ENCODE data around the gene THRB. TPM values are rescaled to one million over a fixed set of nuclear protein-coding genes. Genes with fewer than 3 reads are reported as not detected.

THRB gene
- total and polyA plus RNA-seq, 9 of the 15 experiments (the other 6 are each of a cell fraction or from before 2014, with no cell fraction given) = 1.7 to 14.9 (median 6.9) TPM

DNA sequence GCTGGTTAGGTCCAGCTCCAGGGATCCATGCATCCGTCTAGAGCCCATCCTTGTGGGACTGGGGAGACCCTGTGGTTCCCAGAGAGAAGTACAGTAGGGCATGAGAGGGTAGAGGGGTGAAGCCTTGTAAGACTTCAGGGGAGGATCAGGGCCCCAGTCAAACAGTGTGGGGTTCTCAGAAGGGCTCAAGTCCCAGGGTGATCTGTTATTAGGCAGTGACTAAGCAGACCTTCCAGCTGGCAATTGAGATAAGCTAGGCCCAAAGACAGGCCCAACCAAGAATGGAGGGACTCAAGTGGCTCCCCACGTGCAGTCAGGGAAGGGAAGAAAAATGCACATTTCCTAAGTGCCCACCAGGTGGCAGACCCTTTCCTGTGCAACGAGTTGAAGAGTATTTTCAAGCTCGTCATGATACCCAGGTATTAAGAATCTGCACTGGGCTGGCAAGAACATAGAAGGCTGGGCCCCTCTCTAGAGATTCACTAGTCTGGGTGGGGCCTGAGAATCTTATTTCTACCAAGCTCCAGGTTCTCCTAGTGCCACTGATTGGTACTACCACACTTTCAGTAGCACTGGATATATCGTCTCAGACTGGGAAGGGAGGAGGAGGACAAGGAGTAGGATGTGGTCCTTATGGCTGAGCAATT, 308.8 kb downstream of the THRB start (continued):
- TF ChIP-seq KAT2B (IDR thresholded peaks at IDR 0.05; ENCODE audit: low read depth, low read length) = no peak
- no peak for TF ChIP-seq ZNF239 (CRISPR knock-in tag; IDR thresholded peaks at IDR 0.05)
- TF ChIP-seq MEF2D (tag; conservative IDR thresholded peaks at IDR 0.05; ENCODE audit: low read depth) = peak; percentile 65; the same call in 1 of the 2 replicates
- no peak for TF ChIP-seq ZNF778 (CRISPR knock-in tag; IDR thresholded peaks at IDR 0.05)
- 0 out of 2 replicates have a peak, but pooled peaks have one; percentile 51 for TF ChIP-seq ZEB2 (IDR thresholded peaks at IDR 0.05)
- TF ChIP-seq ZNF77 (CRISPR knock-in tag; IDR thresholded peaks at IDR 0.05) = no peak
- TF ChIP-seq, protein P1, sequence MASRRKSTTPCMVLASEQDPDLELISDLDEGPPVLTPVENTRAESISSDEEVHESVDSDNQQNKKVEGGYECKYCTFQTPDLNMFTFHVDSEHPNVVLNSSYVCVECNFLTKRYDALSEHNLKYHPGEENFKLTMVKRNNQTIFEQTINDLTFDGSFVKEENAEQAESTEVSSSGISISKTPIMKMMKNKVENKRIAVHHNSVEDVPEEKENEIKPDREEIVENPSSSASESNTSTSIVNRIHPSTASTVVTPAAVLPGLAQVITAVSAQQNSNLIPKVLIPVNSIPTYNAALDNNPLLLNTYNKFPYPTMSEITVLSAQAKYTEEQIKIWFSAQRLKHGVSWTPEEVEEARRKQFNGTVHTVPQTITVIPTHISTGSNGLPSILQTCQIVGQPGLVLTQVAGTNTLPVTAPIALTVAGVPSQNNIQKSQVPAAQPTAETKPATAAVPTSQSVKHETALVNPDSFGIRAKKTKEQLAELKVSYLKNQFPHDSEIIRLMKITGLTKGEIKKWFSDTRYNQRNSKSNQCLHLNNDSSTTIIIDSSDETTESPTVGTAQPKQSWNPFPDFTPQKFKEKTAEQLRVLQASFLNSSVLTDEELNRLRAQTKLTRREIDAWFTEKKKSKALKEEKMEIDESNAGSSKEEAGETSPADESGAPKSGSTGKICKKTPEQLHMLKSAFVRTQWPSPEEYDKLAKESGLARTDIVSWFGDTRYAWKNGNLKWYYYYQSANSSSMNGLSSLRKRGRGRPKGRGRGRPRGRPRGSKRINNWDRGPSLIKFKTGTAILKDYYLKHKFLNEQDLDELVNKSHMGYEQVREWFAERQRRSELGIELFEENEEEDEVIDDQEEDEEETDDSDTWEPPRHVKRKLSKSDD (conservative IDR thresholded peaks at IDR 0.05; ENCODE audit: low read length) = no peak
- no peak for TF ChIP-seq NR3C1 (CRISPR knock-in tag; IDR thresholded peaks at IDR 0.05)
- no peak for TF ChIP-seq ADNP (tag; IDR thresholded peaks at IDR 0.05)
- TF ChIP-seq, protein P2, sequence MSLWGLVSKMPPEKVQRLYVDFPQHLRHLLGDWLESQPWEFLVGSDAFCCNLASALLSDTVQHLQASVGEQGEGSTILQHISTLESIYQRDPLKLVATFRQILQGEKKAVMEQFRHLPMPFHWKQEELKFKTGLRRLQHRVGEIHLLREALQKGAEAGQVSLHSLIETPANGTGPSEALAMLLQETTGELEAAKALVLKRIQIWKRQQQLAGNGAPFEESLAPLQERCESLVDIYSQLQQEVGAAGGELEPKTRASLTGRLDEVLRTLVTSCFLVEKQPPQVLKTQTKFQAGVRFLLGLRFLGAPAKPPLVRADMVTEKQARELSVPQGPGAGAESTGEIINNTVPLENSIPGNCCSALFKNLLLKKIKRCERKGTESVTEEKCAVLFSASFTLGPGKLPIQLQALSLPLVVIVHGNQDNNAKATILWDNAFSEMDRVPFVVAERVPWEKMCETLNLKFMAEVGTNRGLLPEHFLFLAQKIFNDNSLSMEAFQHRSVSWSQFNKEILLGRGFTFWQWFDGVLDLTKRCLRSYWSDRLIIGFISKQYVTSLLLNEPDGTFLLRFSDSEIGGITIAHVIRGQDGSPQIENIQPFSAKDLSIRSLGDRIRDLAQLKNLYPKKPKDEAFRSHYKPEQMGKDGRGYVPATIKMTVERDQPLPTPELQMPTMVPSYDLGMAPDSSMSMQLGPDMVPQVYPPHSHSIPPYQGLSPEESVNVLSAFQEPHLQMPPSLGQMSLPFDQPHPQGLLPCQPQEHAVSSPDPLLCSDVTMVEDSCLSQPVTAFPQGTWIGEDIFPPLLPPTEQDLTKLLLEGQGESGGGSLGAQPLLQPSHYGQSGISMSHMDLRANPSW (CRISPR knock-in tag; IDR thresholded peaks at IDR 0.05) = peak; percentile 57; the same call in 1 of the 2 replicates
- TF ChIP-seq PRPF4 (IDR thresholded peaks at IDR 0.05; ENCODE audit: insufficient read depth, low read depth, low read length, poor library complexity, severe bottlenecking) = no peak
- TF ChIP-seq ZNF282 (CRISPR knock-in tag; IDR thresholded peaks at IDR 0.05) = no peak
- no peak for TF ChIP-seq ZNF444 (CRISPR knock-in tag; IDR thresholded peaks at IDR 0.05)
- TF ChIP-seq C11orf30 (IDR thresholded peaks at IDR 0.05; ENCODE audit: low read depth) = peak; percentile 89
- TF ChIP-seq, protein P3, sequence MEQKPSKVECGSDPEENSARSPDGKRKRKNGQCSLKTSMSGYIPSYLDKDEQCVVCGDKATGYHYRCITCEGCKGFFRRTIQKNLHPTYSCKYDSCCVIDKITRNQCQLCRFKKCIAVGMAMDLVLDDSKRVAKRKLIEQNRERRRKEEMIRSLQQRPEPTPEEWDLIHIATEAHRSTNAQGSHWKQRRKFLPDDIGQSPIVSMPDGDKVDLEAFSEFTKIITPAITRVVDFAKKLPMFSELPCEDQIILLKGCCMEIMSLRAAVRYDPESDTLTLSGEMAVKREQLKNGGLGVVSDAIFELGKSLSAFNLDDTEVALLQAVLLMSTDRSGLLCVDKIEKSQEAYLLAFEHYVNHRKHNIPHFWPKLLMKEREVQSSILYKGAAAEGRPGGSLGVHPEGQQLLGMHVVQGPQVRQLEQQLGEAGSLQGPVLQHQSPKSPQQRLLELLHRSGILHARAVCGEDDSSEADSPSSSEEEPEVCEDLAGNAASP (IDR thresholded peaks at IDR 0.05) = no peak
- no peak for TF ChIP-seq ZNF347 (CRISPR knock-in tag; IDR thresholded peaks at IDR 0.05; ENCODE audit: low read depth)
- no peak for TF ChIP-seq TEAD2 (tag; IDR thresholded peaks at IDR 0.05)
- peak; percentile 4 for TF ChIP-seq ZFP36 (IDR thresholded peaks at IDR 0.05; ENCODE audit: low read depth, low read length, partially characterized antibody)

Measured in K562 (cell line).